AG09319 (cell line): Measurements from ENCODE around the gene CDHR1.

ENCODE experiments used
- DNase-seq: peaks from one replicate; pipeline ENCODE4 v3.0.0-alpha.2; 2010; ENCODE audit warnings: low read depth; ENCODE audit errors: extremely low read depth
- CTCF ChIP-seq: IDR thresholded peaks from 2 replicates; pipeline ENCODE4 v1.5.1; 2011; ENCODE audit warnings: low read depth, mild to moderate bottlenecking, inconsistent platforms, low read length, moderate library complexity

Gene CDHR1

GRCh38 chr10:84244651-84245270 lies 50.4 kb downstream of the CDHR1 start, which contains the start of gene RGR:
TSS of gene RGR (plus strand) at chr10:84245053. CDS start at chr10:84245091, 38 bp downstream.
- TF ChIP-seq CTCF: no peak
- DNase-seq: no peak

- no peak for DNase-seq
- no peak for TF ChIP-seq CTCF
These were observed 53.2 kb downstream of the CDHR1 start for GRCh38 chr10:84247496-84247895.

GRCh38 chr10:84248794-84249193 lies 54.5 kb downstream of the CDHR1 start:
- TF ChIP-seq CTCF: no peak
- no peak for DNase-seq

GRCh38 chr10:84254552-84255478 lies 60.5 kb downstream of the CDHR1 start:
- DNase-seq: no peak
- TF ChIP-seq CTCF: no peak

- TF ChIP-seq CTCF: peak; percentile 55
- DNase-seq: no peak
These were observed 62.4 kb downstream of the CDHR1 start for GRCh38 chr10:84256510-84257342.

- DNase-seq: no peak
- TF ChIP-seq CTCF: no peak
These were observed 63.1 kb downstream of the CDHR1 start for GRCh38 chr10:84257343-84258020.
